GM23338 (cell line): ENCODE data around the gene LRP1-AS. TPM values are rescaled to one million over a fixed set of nuclear protein-coding genes. Genes with fewer than 3 reads are reported as not detected.

Experiments
- ATAC-seq: fragments of 200-7000 bp; cut with Tn5 transposase; 3 replicates; pipeline ENCODE4 v1.9.1; 2020
- DNase-seq: peaks from one replicate; pipeline ENCODE4 v3.0.0-alpha.2; 2015; ENCODE audit warnings: low spot score
- H2AFZ ChIP-seq: fragments of 200-600 bp; sonication (generic); 2 replicates; pipeline ENCODE4 v1.8.0; 2016; ENCODE audit warnings: antibody characterized with exemption, mild to moderate bottlenecking, moderate library complexity
- H3F3A ChIP-seq: fragments of 200-600 bp; sonication (generic); replicated peaks from 2 replicates; pipeline ENCODE4 v1.8.0; 2017; ENCODE audit warnings: antibody characterized with exemption, mixed run types, low read depth
- H3K27ac ChIP-seq: fragments of 200-600 bp; sonication (generic); 2 replicates; pipeline ENCODE4 v1.6.1; 2016; ENCODE audit warnings: low read depth
- H3K27me3 ChIP-seq: fragments of 200-600 bp; sonication (generic); 2 replicates; pipeline ENCODE4 v1.8.0; 2016; ENCODE audit warnings: mild to moderate bottlenecking, mixed run types, moderate library complexity; ENCODE audit not compliant: insufficient read depth
- H3K36me3 ChIP-seq: fragments of 200-600 bp; sonication (generic); 2 replicates; pipeline ENCODE4 v1.8.0; 2016; ENCODE audit warnings: mild to moderate bottlenecking; ENCODE audit not compliant: insufficient read depth
- H3K4me1 ChIP-seq: fragments of 200-600 bp; sonication (generic); 2 replicates; pipeline ENCODE4 v1.8.0; 2016; ENCODE audit warnings: mild to moderate bottlenecking, moderate library complexity; ENCODE audit not compliant: insufficient read depth
- H3K4me2 ChIP-seq: fragments of 200-600 bp; sonication (generic); 2 replicates; pipeline ENCODE4 v1.7.1; 2017; ENCODE audit warnings: mixed run types
- H3K4me3 ChIP-seq: fragments of 200-600 bp; sonication (generic); 2 replicates; pipeline ENCODE4 v1.6.1; 2016; ENCODE audit warnings: mixed run types
- H3K79me2 ChIP-seq: fragments of 200-600 bp; sonication (generic); replicated peaks from 2 replicates; pipeline ENCODE4 v1.8.0; 2017; ENCODE audit warnings: mild to moderate bottlenecking; ENCODE audit not compliant: insufficient read depth
- H3K9me2 ChIP-seq: fragments of 200-600 bp; sonication (generic); 2 replicates; pipeline ENCODE4 v1.8.0; 2017; ENCODE audit not compliant: insufficient read depth
- H4K20me1 ChIP-seq: fragments of 200-600 bp; sonication (generic); replicated peaks from 2 replicates; pipeline ENCODE4 v1.8.0; 2017; ENCODE audit warnings: mild to moderate bottlenecking; ENCODE audit not compliant: insufficient read depth
- H3K27ac Mint-ChIP-seq: 2 replicates; pipeline ENCODE4 v1.8.0; 2020; ENCODE audit warnings: inconsistent platforms, mild to moderate bottlenecking, moderate library complexity, mixed read lengths
- H3K27me3 Mint-ChIP-seq: 3 replicates; pipeline ENCODE4 v1.8.0; 2022; ENCODE audit warnings: low read depth, mild to moderate bottlenecking, moderate library complexity, mixed read lengths, inconsistent platforms; ENCODE audit not compliant: insufficient read depth, poor library complexity
- H3K36me3 Mint-ChIP-seq: 3 replicates; pipeline ENCODE4 v1.8.0; 2021; ENCODE audit warnings: low read depth, mild to moderate bottlenecking, inconsistent platforms, moderate library complexity, mixed read lengths
- H3K4me1 Mint-ChIP-seq: 3 replicates; pipeline ENCODE4 v1.8.0; 2020; ENCODE audit warnings: mild to moderate bottlenecking, inconsistent platforms, mixed read lengths
- H3K4me3 Mint-ChIP-seq: 3 replicates; pipeline ENCODE4 v1.8.0; 2021; ENCODE audit warnings: moderate library complexity, mild to moderate bottlenecking, inconsistent platforms, mixed read lengths
- H3K9me3 Mint-ChIP-seq: 3 replicates; pipeline ENCODE4 v1.8.0; 2020; ENCODE audit warnings: moderate library complexity, mild to moderate bottlenecking, inconsistent platforms, mixed read lengths
- CREB1 ChIP-seq: fragments of 250-450 bp; sonication (Bioruptor Pico); IDR thresholded peaks from 2 replicates; pipeline ENCODE4 v1.5.0; 2020; ENCODE audit warnings: low read depth, mild to moderate bottlenecking, moderate library complexity
- EZH2 ChIP-seq: fragments of 200-600 bp; sonication (generic); IDR thresholded peaks from one replicate; pipeline ENCODE4 v1.8.0; 2017; ENCODE audit warnings: antibody characterized with exemption, mild to moderate bottlenecking, low read depth; ENCODE audit not compliant: unreplicated experiment
- EZH2phosphoT487 ChIP-seq: fragments of 200-600 bp; sonication (generic); IDR thresholded peaks from one replicate; pipeline ENCODE4 v1.8.1; 2018; ENCODE audit warnings: antibody characterized with exemption; ENCODE audit not compliant: unreplicated experiment
- NANOG ChIP-seq: IDR thresholded peaks from 2 replicates; pipeline ENCODE4 v1.6.1; 2016; ENCODE audit warnings: antibody characterized with exemption, borderline replicate concordance
- REST ChIP-seq: IDR thresholded peaks from one replicate; pipeline ENCODE4 v1.6.1; 2018; ENCODE audit warnings: antibody characterized with exemption; ENCODE audit not compliant: unreplicated experiment
- STAT1 ChIP-seq: IDR thresholded peaks from one replicate; pipeline ENCODE4 v1.6.1; 2016; ENCODE audit warnings: antibody characterized with exemption; ENCODE audit not compliant: unreplicated experiment
- ZNF114 ChIP-seq: fragments of 250-450 bp; sonication (Bioruptor Pico); IDR thresholded peaks from 2 replicates; pipeline ENCODE4 v1.5.0; 2020; ENCODE audit warnings: mild to moderate bottlenecking, moderate library complexity
- ZNF331 ChIP-seq: fragments of 250-450 bp; sonication (Bioruptor Pico); IDR thresholded peaks from 2 replicates; pipeline ENCODE4 v1.5.0; 2020; ENCODE audit warnings: low read depth, mild to moderate bottlenecking, moderate library complexity
- polyA plus RNA-seq: library from polyadenylated mRNA; unstranded; fragments of >200 nt; fragmentation: Nextera tagmentation; extraction: Ambion mirVana; gene quantifications from 2 replicates; pipeline ENCODE4 v1.2.1, GENCODE V29; 2016
- total RNA-seq: library from RNA; depleted of rRNA; stranded (reverse); fragments of >200 nt; shearing (Covaris generic); gene quantifications from 2 replicates; pipeline ENCODE4 v1.2.3, GENCODE V29; 2014
- TF ChIP-seq, protein P1 (sequence below), 2 experiments: fragments of 200-600 bp in 1 of 2; sonication (generic) in 1 of 2; conservative IDR thresholded peaks; 2 replicates each; pipeline versions ENCODE4 v1.5.1 to v1.6.1; 2016 to 2017; ENCODE audit warnings: antibody characterized with exemption in 2 of 2, low read depth in 2 of 2, mild to moderate bottlenecking in 2 of 2, moderate library complexity in 1 of 2
- TF ChIP-seq, protein P2 (sequence below): IDR thresholded peaks from 2 replicates; pipeline ENCODE4 v1.6.1; 2016; ENCODE audit warnings: antibody characterized with exemption

Gene LRP1-AS
- total and polyA plus RNA-seq, 2 experiments from 2014 or later = 0.86 TPM; not detected in 1

DNA sequence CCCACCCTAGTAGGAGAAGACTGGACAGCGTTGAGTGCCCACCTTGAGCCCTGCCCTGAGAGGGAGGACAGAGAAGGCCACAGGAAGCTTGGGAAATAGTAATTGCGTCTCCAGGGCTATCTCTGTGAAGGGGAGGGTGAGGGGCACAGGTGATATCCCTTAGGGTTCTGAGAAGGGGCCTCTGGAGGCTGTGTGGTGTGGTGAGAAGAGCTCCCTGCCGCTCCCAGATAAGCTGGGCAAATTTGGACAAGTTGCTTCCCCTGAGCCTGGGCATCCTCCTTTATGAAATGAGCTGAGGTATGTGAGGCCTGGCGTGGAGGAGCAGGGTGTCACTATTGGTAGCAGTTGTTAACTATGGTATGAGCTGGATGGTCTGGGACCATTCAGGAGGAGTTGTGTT is 23.5 kb upstream of the LRP1-AS start:
- Mint-ChIP-seq H3K27me3 (peaks cover 22% of the 10 kb centered on the region), H3K4me1 (peaks cover 6% of the 10 kb centered on the region), H3K4me3 (no peak overlapping the region; the same call in 2 of the 3 replicates), H3K36me3 (peaks cover 91% of the 10 kb centered on the region), H3K9me3 (no peaks in the 10 kb centered on the region; the same call in 1 of the 3 replicates), H3K27ac (no peak overlapping the region; the same call in 1 of the 2 replicates)
- Histone ChIP-seq H4K20me1 (peaks cover 13% of the 10 kb centered on the region; the same call in 1 of the 2 replicates), H3K4me2 (no peak overlapping the region), H3K27ac (peak overlapping the region; percentile 55), H3K79me2 (no peaks in the 10 kb centered on the region), H3F3A (peaks cover 4% of the 10 kb centered on the region; the same call in 1 of the 2 replicates), H3K27me3 (no peaks in the 10 kb centered on the region), H3K4me3 (no peak overlapping the region), H3K4me1 (no peaks in the 10 kb centered on the region), H2AFZ (no peak overlapping the region), H3K36me3 (peaks cover 19% of the 10 kb centered on the region), H3K9me2 (no peaks in the 10 kb centered on the region)
- DNase-seq = no peak
- ATAC-seq = no peak
- TF ChIP-seq, protein P1, sequence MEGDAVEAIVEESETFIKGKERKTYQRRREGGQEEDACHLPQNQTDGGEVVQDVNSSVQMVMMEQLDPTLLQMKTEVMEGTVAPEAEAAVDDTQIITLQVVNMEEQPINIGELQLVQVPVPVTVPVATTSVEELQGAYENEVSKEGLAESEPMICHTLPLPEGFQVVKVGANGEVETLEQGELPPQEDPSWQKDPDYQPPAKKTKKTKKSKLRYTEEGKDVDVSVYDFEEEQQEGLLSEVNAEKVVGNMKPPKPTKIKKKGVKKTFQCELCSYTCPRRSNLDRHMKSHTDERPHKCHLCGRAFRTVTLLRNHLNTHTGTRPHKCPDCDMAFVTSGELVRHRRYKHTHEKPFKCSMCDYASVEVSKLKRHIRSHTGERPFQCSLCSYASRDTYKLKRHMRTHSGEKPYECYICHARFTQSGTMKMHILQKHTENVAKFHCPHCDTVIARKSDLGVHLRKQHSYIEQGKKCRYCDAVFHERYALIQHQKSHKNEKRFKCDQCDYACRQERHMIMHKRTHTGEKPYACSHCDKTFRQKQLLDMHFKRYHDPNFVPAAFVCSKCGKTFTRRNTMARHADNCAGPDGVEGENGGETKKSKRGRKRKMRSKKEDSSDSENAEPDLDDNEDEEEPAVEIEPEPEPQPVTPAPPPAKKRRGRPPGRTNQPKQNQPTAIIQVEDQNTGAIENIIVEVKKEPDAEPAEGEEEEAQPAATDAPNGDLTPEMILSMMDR (conservative IDR thresholded peaks at IDR 0.05; ENCODE audit: low read depth in 2 of 2) = no peak
- no peak for TF ChIP-seq STAT1
- no peak for TF ChIP-seq CREB1 (CRISPR knock-in tag)
- TF ChIP-seq NANOG = no peak
- no peak for TF ChIP-seq EZH2phosphoT487

DNA sequence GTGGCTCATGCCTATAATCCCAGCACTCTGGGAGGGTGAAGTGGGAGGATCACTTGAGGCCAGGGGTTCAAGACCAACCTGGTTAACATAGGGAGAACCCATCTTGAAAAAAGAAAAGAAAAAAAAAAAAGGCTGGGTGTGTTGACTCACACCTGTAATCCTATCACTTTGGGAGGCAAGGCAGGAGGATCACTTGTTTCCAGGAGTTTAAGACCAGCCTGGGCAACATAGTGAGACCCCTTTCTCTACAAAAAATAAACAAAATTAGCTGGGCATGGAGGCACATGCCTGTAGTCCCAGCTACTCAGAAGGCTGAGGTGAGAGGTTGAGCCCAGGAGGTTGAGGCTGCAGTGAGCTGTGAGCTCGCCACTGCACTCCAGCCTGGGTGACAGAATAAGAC is 23.0 kb upstream of the LRP1-AS start:
- H3K9me3 Mint-ChIP-seq = no peaks in the 10 kb centered on the region; the same call in 1 of the 3 replicates
- H3K4me3 Mint-ChIP-seq = no peak overlapping the region
- no peaks in the 10 kb centered on the region for H3K79me2 ChIP-seq
- H3K4me1 Mint-ChIP-seq = peaks cover 6% of the 10 kb centered on the region
- H3F3A ChIP-seq = peaks cover 4% of the 10 kb centered on the region; the same call in 1 of the 2 replicates
- peaks cover 19% of the 10 kb centered on the region for H3K36me3 ChIP-seq
- H3K4me2 ChIP-seq = no peak overlapping the region
- H3K4me3 ChIP-seq = no peak overlapping the region
- H3K36me3 Mint-ChIP-seq = peaks cover 89% of the 10 kb centered on the region
- peaks cover 18% of the 10 kb centered on the region for H3K27me3 Mint-ChIP-seq
- no peak overlapping the region; the same call in 1 of the 2 replicates for H3K27ac Mint-ChIP-seq
- ATAC-seq (no peak), DNase-seq (no peak)
- no peaks in the 10 kb centered on the region for H3K9me2 ChIP-seq
- no peak overlapping the region for H2AFZ ChIP-seq
- H3K27ac ChIP-seq = peak overlapping the region; percentile 55; the same call in 1 of the 2 replicates
- no peaks in the 10 kb centered on the region for H3K4me1 ChIP-seq
- peaks cover 13% of the 10 kb centered on the region; the same call in 1 of the 2 replicates for H4K20me1 ChIP-seq
- H3K27me3 ChIP-seq = no peaks in the 10 kb centered on the region
- TF ChIP-seq, protein P2, sequence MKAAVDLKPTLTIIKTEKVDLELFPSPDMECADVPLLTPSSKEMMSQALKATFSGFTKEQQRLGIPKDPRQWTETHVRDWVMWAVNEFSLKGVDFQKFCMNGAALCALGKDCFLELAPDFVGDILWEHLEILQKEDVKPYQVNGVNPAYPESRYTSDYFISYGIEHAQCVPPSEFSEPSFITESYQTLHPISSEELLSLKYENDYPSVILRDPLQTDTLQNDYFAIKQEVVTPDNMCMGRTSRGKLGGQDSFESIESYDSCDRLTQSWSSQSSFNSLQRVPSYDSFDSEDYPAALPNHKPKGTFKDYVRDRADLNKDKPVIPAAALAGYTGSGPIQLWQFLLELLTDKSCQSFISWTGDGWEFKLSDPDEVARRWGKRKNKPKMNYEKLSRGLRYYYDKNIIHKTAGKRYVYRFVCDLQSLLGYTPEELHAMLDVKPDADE = no peak
- no peak for TF ChIP-seq ZNF331 (CRISPR knock-in tag)
- TF ChIP-seq REST = no peak
- TF ChIP-seq CREB1 (CRISPR knock-in tag) = no peak
- TF ChIP-seq EZH2 = no peak
- TF ChIP-seq ZNF114 (CRISPR knock-in tag) = no peak
